Dendritic cell treated with granulocyte-macrophage colony-stimulating factor and Interleukin-4, amounts not matched to agents 40 ng/mL and 50 ng/mL, for 4 days (primary cell): ENCODE data around the gene IFNA4.

Experiments
- H3K27ac Mint-ChIP-seq: one replicate; pipeline ENCODE4 v1.8.0; 2022; ENCODE audit warnings: mild to moderate bottlenecking, mixed read lengths
- H3K27me3 Mint-ChIP-seq: one replicate; pipeline ENCODE4 v1.8.0; 2022; ENCODE audit warnings: mild to moderate bottlenecking, mixed read lengths
- H3K36me3 Mint-ChIP-seq: one replicate; pipeline ENCODE4 v1.8.0; 2022; ENCODE audit warnings: low read depth, mixed read lengths
- H3K4me1 Mint-ChIP-seq: one replicate; pipeline ENCODE4 v1.8.0; 2022; ENCODE audit warnings: low read depth, mixed read lengths
- H3K4me3 Mint-ChIP-seq: one replicate; pipeline ENCODE4 v1.8.0; 2022; ENCODE audit warnings: mild to moderate bottlenecking, moderate library complexity, mixed read lengths
- H3K9me3 Mint-ChIP-seq: one replicate; pipeline ENCODE4 v1.8.0; 2022; ENCODE audit warnings: mixed read lengths
- intact Hi-C: fragments of 100-400 bp; cut with micrococcal nuclease; formaldehyde crosslinking; loops from one replicate; pipeline ENCODE4 v1.15.0; 2022

The IFNA4 gene

DNA sequence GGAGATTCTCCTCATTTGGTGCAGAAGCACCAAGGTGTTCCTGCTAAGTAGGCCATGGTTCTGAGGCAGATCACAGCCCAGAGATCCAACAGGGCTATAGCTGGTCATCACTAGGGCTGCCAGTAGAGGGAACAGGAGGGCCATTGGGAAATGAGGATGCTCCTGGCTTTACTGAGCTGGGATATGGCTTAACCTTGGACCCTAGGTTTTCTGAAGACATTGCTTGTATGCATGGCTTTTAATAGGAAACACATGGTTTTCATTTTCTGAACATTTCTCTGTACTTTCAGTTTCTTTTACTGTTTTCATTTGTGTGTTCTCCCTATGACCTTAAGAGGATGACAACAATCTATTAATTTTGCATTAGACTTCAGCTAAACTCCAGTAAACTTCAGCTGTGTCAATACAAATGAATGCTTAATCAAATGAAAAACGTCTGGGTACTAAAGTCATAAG lies 45.9 kb downstream of the IFNA4 start, which contains the start of gene IFNW1:
IFNW1 (minus strand) TSS at position 406 of the 456 bp plus-strand sequence; CDS start at position 144, 262 bp downstream.
- no peak within 1 kb of the TSS for H3K4me3 Mint-ChIP-seq
- no peaks in the 10 kb centered on the region for H3K36me3 Mint-ChIP-seq
- peaks cover 20% of the 10 kb centered on the region for H3K4me1 Mint-ChIP-seq
- H3K27me3 Mint-ChIP-seq: no peaks in the 10 kb centered on the region
- H3K27ac Mint-ChIP-seq: no peak within 1 kb of the TSS
- intact Hi-C loops: no loop called here
- no peaks in the 10 kb centered on the region for H3K9me3 Mint-ChIP-seq

DNA sequence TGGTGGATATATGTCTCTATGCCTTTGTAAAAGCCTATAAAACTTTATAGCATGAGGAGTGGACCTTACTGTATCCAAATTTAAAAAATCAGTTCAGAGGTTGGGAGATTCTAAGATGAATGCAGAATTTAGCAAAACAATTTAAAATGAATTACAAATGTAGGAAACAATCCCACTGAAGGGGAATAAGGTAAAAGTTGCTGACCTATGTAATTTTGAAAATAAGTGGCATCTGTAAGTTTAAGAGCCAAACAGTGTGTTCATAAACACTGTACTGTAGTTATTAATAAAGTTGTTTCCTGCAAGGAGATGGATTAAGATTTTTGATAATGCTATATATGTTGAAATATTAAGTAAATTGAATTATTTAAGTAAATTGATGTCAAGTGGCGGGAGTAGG lies 50.4 kb downstream of the IFNA4 start:
- Mint-ChIP-seq H3K27me3 (no peaks in the 10 kb centered on the region), H3K9me3 (no peaks in the 10 kb centered on the region), H3K36me3 (no peaks in the 10 kb centered on the region), H3K4me1 (peaks cover 7% of the 10 kb centered on the region), H3K27ac (no peak overlapping the region), H3K4me3 (no peak overlapping the region)
- intact Hi-C loops: no loop called here
